Heart left ventricle (tissue), 13 donors: ENCODE results near the gene CHMP3.

ENCODE experiments used
- POLR2A ChIP-seq, 2 donors: fragments of 450-650 bp; IDR thresholded peaks; one replicate each; pipeline ENCODE4 v1.6.1; 2017; ENCODE audit warnings: antibody characterized with exemption in 2 of 2, mild to moderate bottlenecking in 2 of 2, moderate library complexity in 2 of 2
- TF ChIP-seq, protein P1 (sequence below), 12 donors: fragments of 200-600 bp; sonication (generic) in 4 of 12; IDR thresholded peaks; one replicate each; pipeline versions ENCODE4 v1.5.0 to v1.8.0; 2018 to 2022; ENCODE audit warnings: antibody characterized with exemption in 12 of 12, mild to moderate bottlenecking in 5 of 12
- donor health status: ischemic (EF 13 %, LVEDD 7.1; RV severe dilation, severe dysfunction).
- donor health status: DM: no; HTN: yes; CAD: no.
- donor health status: DM: no; HTN: no; CAD: no.
- donor health status: ischemic (EF 25% LVEDD 6.9; RV normal size, moderate dysfunction).
- donor health status: ischemic (EF 25% LVEDD 5.7; RV mildly dilated, moderate dysfunction).
- donor health status: ischemic (EF 35%, LVEDD 5.7; RV mildly dilated, moderate dysfunction).
- donor health status: nonischemic (EF 11% LVEDD 7.7; RV severe dilation, severe dysfunction).
- donor health status: DM: yes; HTN: yes; CAD: no.
- donor health status: PGD.
- donor health status: ischemic (EF 29% LVEDD 5.4; RV normal size, mild dysfunction).
- donor health status: nonischemic (EF 23%, LVEDD 6.1; RV moderate dilation, normal function).

DNA sequence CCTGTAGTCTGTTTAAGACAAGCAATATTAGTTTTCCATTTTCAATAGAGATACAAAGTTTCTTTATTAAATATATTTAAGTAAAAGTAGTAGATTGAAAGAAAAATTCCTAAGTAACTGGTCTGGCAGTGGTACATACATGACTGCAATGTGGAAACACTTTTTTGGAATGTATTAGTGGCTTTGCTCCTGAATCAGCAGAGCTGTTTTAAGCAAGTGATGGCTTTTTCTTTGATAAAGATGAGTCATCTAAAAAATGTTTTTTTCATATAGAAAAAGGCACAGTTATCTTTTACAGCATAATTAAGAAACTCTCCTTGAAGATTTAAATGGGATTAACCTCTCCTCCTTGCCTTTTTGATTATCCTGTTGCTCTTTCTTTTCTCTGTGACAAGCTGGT is 87.2 kb downstream of the CHMP3 start:
- TF ChIP-seq, protein P1, sequence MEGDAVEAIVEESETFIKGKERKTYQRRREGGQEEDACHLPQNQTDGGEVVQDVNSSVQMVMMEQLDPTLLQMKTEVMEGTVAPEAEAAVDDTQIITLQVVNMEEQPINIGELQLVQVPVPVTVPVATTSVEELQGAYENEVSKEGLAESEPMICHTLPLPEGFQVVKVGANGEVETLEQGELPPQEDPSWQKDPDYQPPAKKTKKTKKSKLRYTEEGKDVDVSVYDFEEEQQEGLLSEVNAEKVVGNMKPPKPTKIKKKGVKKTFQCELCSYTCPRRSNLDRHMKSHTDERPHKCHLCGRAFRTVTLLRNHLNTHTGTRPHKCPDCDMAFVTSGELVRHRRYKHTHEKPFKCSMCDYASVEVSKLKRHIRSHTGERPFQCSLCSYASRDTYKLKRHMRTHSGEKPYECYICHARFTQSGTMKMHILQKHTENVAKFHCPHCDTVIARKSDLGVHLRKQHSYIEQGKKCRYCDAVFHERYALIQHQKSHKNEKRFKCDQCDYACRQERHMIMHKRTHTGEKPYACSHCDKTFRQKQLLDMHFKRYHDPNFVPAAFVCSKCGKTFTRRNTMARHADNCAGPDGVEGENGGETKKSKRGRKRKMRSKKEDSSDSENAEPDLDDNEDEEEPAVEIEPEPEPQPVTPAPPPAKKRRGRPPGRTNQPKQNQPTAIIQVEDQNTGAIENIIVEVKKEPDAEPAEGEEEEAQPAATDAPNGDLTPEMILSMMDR (IDR thresholded peaks at IDR 0.05), result no peak
- TF ChIP-seq POLR2A (IDR thresholded peaks at IDR 0.05), result no peak
